H1 (cell line): ENCODE measurements around the gene KRTAP19-2. TPM values are rescaled to one million over a fixed set of nuclear protein-coding genes. Genes with fewer than 3 reads are reported as not detected.

Experiments used
- CTCF ChIA-PET: fragments of 300-600 bp; sonication (Branson Sonifier 250); formaldehyde crosslinking; loops from one replicate; lab custom pipeline; 2021; ENCODE audit not compliant: partially characterized antibody; lab: Charles Lee
- POLR2A ChIA-PET: fragments of 300-600 bp; sonication (Branson Sonifier 250); formaldehyde crosslinking; loops from one replicate; lab custom pipeline; 2021; ENCODE audit warnings: inconsistent platforms; ENCODE audit not compliant: partially characterized antibody; lab: Charles Lee
- DNase-seq, 2 experiments: peaks; one replicate each; pipeline versions ENCODE4 v3.0.0 to v3.0.0-alpha.2; 2010 to 2022; ENCODE audit warnings: low spot score in 2 of 2, low read depth in 1 of 2, mixed read lengths in 1 of 2
- FAIRE-seq: peaks from 2 replicates; lab custom pipeline; 2011; peaks lifted over from hg19 to GRCh38; lab: Jason Lieb, UNC
- H2AFZ ChIP-seq: 2 replicates; pipeline ENCODE4 v1.8.1; 2012; ENCODE audit warnings: low read length, inconsistent platforms
- H2AK5ac ChIP-seq: 2 replicates; pipeline ENCODE4 v1.6.1; 2013; ENCODE audit warnings: low read depth, low read length
- H2BK120ac ChIP-seq: replicated peaks from 2 replicates; pipeline ENCODE3; 2013; ENCODE audit warnings: low read depth, low read length, inconsistent platforms
- H2BK12ac ChIP-seq: 2 replicates; pipeline ENCODE4 v1.6.1; 2013; ENCODE audit warnings: low read depth, low read length
- H2BK15ac ChIP-seq: 2 replicates; pipeline ENCODE4 v1.6.1; 2013; ENCODE audit warnings: low read length
- H2BK20ac ChIP-seq: 2 replicates; pipeline ENCODE4 v1.6.1; 2013; ENCODE audit warnings: low read length
- H2BK5ac ChIP-seq: 2 replicates; pipeline ENCODE4 v1.6.1; 2013; ENCODE audit warnings: low read depth, low read length
- H3K14ac ChIP-seq: 2 replicates; pipeline ENCODE4 v1.6.1; 2013; ENCODE audit warnings: inconsistent platforms; ENCODE audit not compliant: insufficient read length
- H3K18ac ChIP-seq: 2 replicates; pipeline ENCODE4 v1.6.1; 2013; ENCODE audit warnings: low read length; ENCODE audit errors: extremely low read depth
- H3K23ac ChIP-seq: 2 replicates; pipeline ENCODE4 v1.6.1; 2013; ENCODE audit warnings: inconsistent platforms; ENCODE audit not compliant: insufficient read length
- H3K23me2 ChIP-seq: 2 replicates; pipeline ENCODE4 v1.6.1; 2013; ENCODE audit warnings: low read depth, low read length
- H3K27ac ChIP-seq: 2 replicates; pipeline ENCODE4 v1.6.1; 2011; ENCODE audit warnings: low read depth, low read length, inconsistent platforms
- H3K27me3 ChIP-seq, 4 experiments: replicated peaks in 1 of 4; 1 replicate in 1 of 4; 2 replicates in 3 of 4; pipeline versions ENCODE4 v1.6.1 to v1.8.1; 2011 to 2013; ENCODE audit warnings: low read length in 3 of 4, mild to moderate bottlenecking in 3 of 4, inconsistent platforms in 2 of 4, mixed read lengths in 2 of 4, moderate library complexity in 1 of 4; ENCODE audit not compliant: control insufficient read depth in 3 of 4, insufficient read depth in 3 of 4; ENCODE audit errors: extremely low read depth in 1 of 4
- H3K36me3 ChIP-seq, 4 experiments: 2 replicates each; pipeline versions ENCODE4 v1.6.1 to v1.8.1; 2011 to 2013; ENCODE audit warnings: mild to moderate bottlenecking in 4 of 4, low read length in 3 of 4, moderate library complexity in 2 of 4, control low read depth in 1 of 4, inconsistent platforms in 1 of 4; ENCODE audit not compliant: insufficient read depth in 4 of 4, control insufficient read depth in 2 of 4
- H3K4ac ChIP-seq: replicated peaks from 2 replicates; pipeline ENCODE3; 2013; ENCODE audit warnings: low read length, low read depth, mixed read lengths, inconsistent platforms; ENCODE audit not compliant: insufficient read length
- H3K4me1 ChIP-seq, 4 experiments: replicated peaks in 1 of 4; 1 replicate in 1 of 4; 2 replicates in 3 of 4; pipeline versions ENCODE4 v1.6.1 to v1.8.1; 2011 to 2013; ENCODE audit warnings: low read length in 3 of 4, inconsistent platforms in 2 of 4, mixed read lengths in 1 of 4; ENCODE audit not compliant: insufficient read depth in 4 of 4, control insufficient read depth in 3 of 4
- H3K4me2 ChIP-seq, 2 experiments: 2 replicates each; pipeline versions ENCODE4 v1.6.1 to v1.8.1; 2011 to 2013; ENCODE audit warnings: low read depth in 2 of 2, low read length in 2 of 2, control low read depth in 1 of 2, inconsistent platforms in 1 of 2, mild to moderate bottlenecking in 1 of 2; ENCODE audit not compliant: insufficient read depth in 1 of 2
- H3K4me3 ChIP-seq, 4 experiments: fragments of 200-600, 300-600 bp in 1 of 4; sonication (generic), shearing (Covaris generic), sonication (Bioruptor Twin) in 1 of 4; 2 replicates each; pipeline versions ENCODE4 v1.5.1 to v1.8.1; 2011 to 2016; ENCODE audit warnings: low read length in 4 of 4, low read depth in 3 of 4, control low read depth in 2 of 4, inconsistent platforms in 2 of 4, mild to moderate bottlenecking in 2 of 4, mixed read lengths in 1 of 4, moderate library complexity in 1 of 4; ENCODE audit not compliant: insufficient read depth in 2 of 4; ENCODE audit errors: extremely low read depth in 1 of 4
- H3K56ac ChIP-seq: replicated peaks from 2 replicates; pipeline ENCODE3; 2013; ENCODE audit warnings: low read depth, mild to moderate bottlenecking, mixed read lengths, low read length, inconsistent platforms; ENCODE audit not compliant: insufficient read length
- H3K79me1 ChIP-seq: 2 replicates; pipeline ENCODE4 v1.6.1; 2013; ENCODE audit warnings: low read depth, low read length, control low read depth
- H3K79me2 ChIP-seq, 2 experiments: 2 replicates each; pipeline versions ENCODE4 v1.6.1 to v1.8.1; 2012 to 2013; ENCODE audit warnings: low read length in 2 of 2, mild to moderate bottlenecking in 2 of 2, inconsistent platforms in 1 of 2; ENCODE audit not compliant: insufficient read depth in 2 of 2, control insufficient read depth in 1 of 2
- H3K9ac ChIP-seq, 4 experiments: replicated peaks in 1 of 4; 1 replicate in 1 of 4; 2 replicates in 3 of 4; pipeline versions ENCODE4 v1.6.1 to v1.8.1; 2011 to 2013; ENCODE audit warnings: low read depth in 3 of 4, low read length in 3 of 4, control low read depth in 2 of 4, mild to moderate bottlenecking in 2 of 4, moderate library complexity in 2 of 4, inconsistent platforms in 1 of 4; ENCODE audit errors: extremely low read depth in 1 of 4
- H3K9me3 ChIP-seq, 2 experiments: 2 replicates each; pipeline versions ENCODE4 v1.6.1 to v1.8.1; 2012 to 2013; ENCODE audit warnings: mild to moderate bottlenecking in 2 of 2, moderate library complexity in 2 of 2, control low read depth in 1 of 2, inconsistent platforms in 1 of 2, low read depth in 1 of 2, low read length in 1 of 2, mixed read lengths in 1 of 2; ENCODE audit not compliant: insufficient read depth in 2 of 2
- H4K20me1 ChIP-seq, 2 experiments: replicated peaks in 1 of 2; 2 replicates each; pipeline versions ENCODE3 to v1.8.1; 2011 to 2013; ENCODE audit warnings: inconsistent platforms in 2 of 2, low read length in 2 of 2, mild to moderate bottlenecking in 1 of 2; ENCODE audit not compliant: insufficient read depth in 2 of 2, control insufficient read depth in 1 of 2
- H4K5ac ChIP-seq: 2 replicates; pipeline ENCODE4 v1.6.1; 2013; ENCODE audit warnings: low read length, low read depth, mixed read lengths, inconsistent platforms; ENCODE audit not compliant: insufficient read length
- H4K8ac ChIP-seq: 2 replicates; pipeline ENCODE4 v1.8.0; 2013; ENCODE audit warnings: mild to moderate bottlenecking, moderate library complexity, low read length, inconsistent platforms; ENCODE audit not compliant: insufficient read depth; ENCODE audit errors: extremely low read depth
- H4K91ac ChIP-seq: replicated peaks from 2 replicates; pipeline ENCODE3; 2013; ENCODE audit warnings: low read length, mixed read lengths, inconsistent platforms; ENCODE audit not compliant: insufficient read length
- CBX5 ChIP-seq: fragments of 300-800, 300-1000 bp; sonication (generic); IDR thresholded peaks from 2 replicates; pipeline ENCODE4 v1.7.1; 2016; ENCODE audit warnings: antibody characterized with exemption, low read length, low read depth
- GABPA ChIP-seq: IDR thresholded peaks from 2 replicates; pipeline ENCODE4 v1.6.1; 2011; ENCODE audit warnings: mild to moderate bottlenecking, low read length, moderate library complexity, borderline replicate concordance; ENCODE audit not compliant: insufficient read depth
- HDAC2 ChIP-seq, 2 experiments: fragments of 300-600 bp in 1 of 2; sonication (generic) in 1 of 2; IDR thresholded peaks; 2 replicates each; pipeline ENCODE4 v1.6.1; 2011 to 2012; ENCODE audit warnings: low read depth in 2 of 2, low read length in 2 of 2, mild to moderate bottlenecking in 2 of 2, moderate library complexity in 2 of 2, borderline replicate concordance in 1 of 2, inconsistent platforms in 1 of 2
- HDAC6 ChIP-seq: IDR thresholded peaks from one replicate; pipeline ENCODE4 v1.7.1; 2012; ENCODE audit warnings: low read depth, mild to moderate bottlenecking, inconsistent platforms, low read length, moderate library complexity
- JUND ChIP-seq: IDR thresholded peaks from 2 replicates; pipeline ENCODE4 v1.6.1; 2011; ENCODE audit warnings: mild to moderate bottlenecking, improper control_type of control experiment, low read length
- RFX5 ChIP-seq: IDR thresholded peaks from 2 replicates; pipeline ENCODE4 v1.6.1; 2011; ENCODE audit warnings: low read depth, low read length, improper control_type of control experiment, borderline replicate concordance
- TCF12 ChIP-seq: IDR thresholded peaks from 2 replicates; pipeline ENCODE4 v1.6.1; 2011; ENCODE audit warnings: low read depth, mild to moderate bottlenecking, low read length
- WGBS, 2 experiments: shearing (Covaris generic) in 1 of 2; methylation state at CpG; one replicate each; pipeline versions ENCODE4 v1.1.6 to v1.1.7; 2013 to 2015; ENCODE audit warnings: low lambda C conversion rate in 2 of 2, mixed read lengths in 2 of 2, inconsistent platforms in 1 of 2, low coverage in 1 of 2, missing lambda C conversion rate in 1 of 2; ENCODE audit not compliant: insufficient replicate concordance in 2 of 2, insufficient coverage in 1 of 2, insufficient read length in 1 of 2; ENCODE audit errors: extremely low coverage in 1 of 2, missing lambda C conversion rate in 1 of 2; 5-methylcytosine and 5-hydroxymethylcytosine counted together
- polyA plus RNA-seq, 7 experiments: library from polyadenylated mRNA; depleted of rRNA in 3 of 7; stranded (reverse) in 5 of 7; unstranded in 2 of 7; fragments of >200 nt in 5 of 7; fragments of 200-250 nt in 2 of 7; gene quantifications; 1 replicate in 5 of 7; 2 replicates in 1 of 7; 4 replicates in 1 of 7; pipeline versions ENCODE4 v1.2.1 to v1.2.3, GENCODE V29; 2011 to 2013; ENCODE audit warnings: missing spikeins in 2 of 7, mixed read lengths in 2 of 7
- total RNA-seq: library from RNA; stranded (reverse); fragmentation: NEBNext Ultra II Directional; extraction: Animal tissue kit (Norgen Biotek cat#: 25700); gene quantifications from 2 replicates; pipeline ENCODE4 v1.2.1, GENCODE V29; 2021

Gene KRTAP19-2
- total and polyA plus RNA-seq, 2 of the 8 experiments (the other 6 are each of a cell fraction or from before 2014, with no cell fraction given), result not detected

GRCh38 chr21:30502041-30502440, 14.8 kb upstream of the KRTAP19-2 start, which contains the start of gene KRTAP19-5:
Gene KRTAP19-5 (minus strand): TSS chr21:30502141. CDS start chr21:30502090, 51 bp downstream.
- Histone ChIP-seq H2BK15ac (no peak within 1 kb of the TSS), H3K23me2 (no peaks in the 10 kb centered on the region), H3K14ac (no peak within 1 kb of the TSS), H3K56ac (no peak within 1 kb of the TSS), H3K79me2 (no peaks in the 10 kb centered on the region), H3K23ac (no peak within 1 kb of the TSS), H3K9me3 (no peaks in the 10 kb centered on the region), H2AFZ (no peak within 1 kb of the TSS)
- no peak for FAIRE-seq
- CTCF ChIA-PET, result no interaction called here
- no peak for TF ChIP-seq HDAC6
- no peak for TF ChIP-seq GABPA
- no peak for TF ChIP-seq CBX5
- TF ChIP-seq JUND, result no peak
- TF ChIP-seq RFX5, result no peak
- TF ChIP-seq HDAC2 (IDR thresholded peaks at IDR 0.05; ENCODE audit: borderline replicate concordance in 1 of 2, low read depth in 2 of 2, low read length in 2 of 2), result no peak
- no peak for TF ChIP-seq TCF12
- TF ChIP-seq, all 59 proteins: peak for 0
- Histone ChIP-seq H4K20me1 (no peaks in the 10 kb centered on the region), H3K9ac (no peak within 1 kb of the TSS), H2BK12ac (no peak within 1 kb of the TSS), H3K4me2 (no peak within 1 kb of the TSS), H3K4me1 (no peaks in the 10 kb centered on the region), H3K27me3 (no peaks in the 10 kb centered on the region), H3K79me1 (no peaks in the 10 kb centered on the region), H3K18ac (no peak within 1 kb of the TSS), H2AK5ac (no peak within 1 kb of the TSS), H2BK5ac (no peak within 1 kb of the TSS), H2BK20ac (no peak within 1 kb of the TSS), H2BK120ac (no peak within 1 kb of the TSS), H3K27ac (no peak within 1 kb of the TSS), H4K8ac (no peak within 1 kb of the TSS), H4K91ac (no peak within 1 kb of the TSS), H3K4ac (no peak within 1 kb of the TSS), H3K36me3 (no peaks in the 10 kb centered on the region), H4K5ac (no peak within 1 kb of the TSS), H3K4me3 (no peak within 1 kb of the TSS)
- WGBS, 2 experiments, result 90% methylated on average over 6 of the region's 6 CpGs; no CpG with 5 or more reads in 1 of the 2 experiments
- DNase-seq, result no peak
- POLR2A ChIA-PET, result no interaction called here
